GM13976 (cell line): ENCODE measurements around the gene CAPG.

Experiments
- DNase-seq: peaks from one replicate; pipeline ENCODE4 v3.0.0; 2012; ENCODE audit warnings: low spot score
- CTCF ChIP-seq: IDR thresholded peaks from 2 replicates; pipeline ENCODE4 v1.5.1; 2012; ENCODE audit warnings: borderline replicate concordance, mild to moderate bottlenecking; ENCODE audit not compliant: insufficient read depth; ENCODE audit errors: extremely low read depth, missing control alignments, control extremely low read depth
- in situ Hi-C: fragments of 300-500 bp; cut with MboI; formaldehyde crosslinking; loops from one replicate; pipeline ENCODE4 v1.12.0; 2022; ENCODE audit warnings: low sequenced_read_pairs, mixed read lengths, inconsistent platforms; ENCODE audit not compliant: unreplicated experiment

Gene CAPG

GRCh38 chr2:85397925-85398331, 12.2 kb downstream of the CAPG start:
- in situ Hi-C loops, result no loop called here
- no peak for TF ChIP-seq CTCF
- DNase-seq, result no peak

GRCh38 chr2:85396531-85397470, 13.4 kb downstream of the CAPG start:
- DNase-seq, result peak; percentile 34
- TF ChIP-seq CTCF, result no peak
- in situ Hi-C loops, result no loop called here

- in situ Hi-C loops, result no loop called here
- TF ChIP-seq CTCF, result no peak
- no peak for DNase-seq
Observed at GRCh38 chr2:85395912-85396475, 14.2 kb downstream of the CAPG start.

- in situ Hi-C loops, result no loop called here
- no peak for TF ChIP-seq CTCF
- DNase-seq, result no peak
Observed at GRCh38 chr2:85394976-85395375, 15.2 kb downstream of the CAPG start.

GRCh38 chr2:85394261-85394681, 15.9 kb downstream of the CAPG start:
- no peak for DNase-seq
- in situ Hi-C loops, result no loop called here
- TF ChIP-seq CTCF, result no peak

GRCh38 chr2:85393836-85394235, 16.3 kb downstream of the CAPG start:
- no peak for TF ChIP-seq CTCF
- no peak for DNase-seq
- in situ Hi-C loops, result no loop called here
